ENCODE measurements around the gene SCFD2. TPM values are rescaled to one million over a fixed set of nuclear protein-coding genes. Genes with fewer than 3 reads are reported as not detected.

The SCFD2 gene
- polyA plus RNA-seq, 4 donors, result 2.2 to 8.4 (median 5.6) TPM

GRCh38 chr4:53075162-53075785, 290.6 kb downstream of the SCFD2 start:
- DNase-seq (no peak), FAIRE-seq (no peak)
- H3K4me1 ChIP-seq (ENCODE audit: control insufficient read depth in 3 of 3, insufficient read depth in 2 of 3, low read depth in 1 of 3, low read length in 2 of 3), result no peaks in the 10 kb centered on the region
- no peaks in the 10 kb centered on the region for H3K9me3 ChIP-seq (ENCODE audit: control insufficient read depth in 2 of 2, insufficient read depth in 1 of 2, low read depth in 1 of 2, low read length in 1 of 2)
- no peaks in the 10 kb centered on the region for H3K36me3 ChIP-seq (ENCODE audit: control insufficient read depth in 3 of 3, insufficient read depth in 2 of 3, low read depth in 1 of 3, low read length in 3 of 3)
- no peaks in the 10 kb centered on the region for H3K27me3 ChIP-seq (ENCODE audit: control insufficient read depth in 3 of 3, insufficient read depth in 3 of 3, low read length in 3 of 3)
- no peak overlapping the region for H3K27ac ChIP-seq (ENCODE audit: low read depth in 1 of 3, low read length in 2 of 3)
- WGBS, 3 donors, result 65 to 94% (median 75%) methylated on average over 1 of the region's 1 CpG
- H3K4me3 ChIP-seq (ENCODE audit: low read depth in 1 of 3, low read length in 3 of 3), result no peak overlapping the region

- WGBS, 3 donors, result 77 to 89% (median 79%) methylated on average over 3 of the region's 3 CpGs
Observed at GRCh38 chr4:53068755-53069330, 297.0 kb downstream of the SCFD2 start.

DNA sequence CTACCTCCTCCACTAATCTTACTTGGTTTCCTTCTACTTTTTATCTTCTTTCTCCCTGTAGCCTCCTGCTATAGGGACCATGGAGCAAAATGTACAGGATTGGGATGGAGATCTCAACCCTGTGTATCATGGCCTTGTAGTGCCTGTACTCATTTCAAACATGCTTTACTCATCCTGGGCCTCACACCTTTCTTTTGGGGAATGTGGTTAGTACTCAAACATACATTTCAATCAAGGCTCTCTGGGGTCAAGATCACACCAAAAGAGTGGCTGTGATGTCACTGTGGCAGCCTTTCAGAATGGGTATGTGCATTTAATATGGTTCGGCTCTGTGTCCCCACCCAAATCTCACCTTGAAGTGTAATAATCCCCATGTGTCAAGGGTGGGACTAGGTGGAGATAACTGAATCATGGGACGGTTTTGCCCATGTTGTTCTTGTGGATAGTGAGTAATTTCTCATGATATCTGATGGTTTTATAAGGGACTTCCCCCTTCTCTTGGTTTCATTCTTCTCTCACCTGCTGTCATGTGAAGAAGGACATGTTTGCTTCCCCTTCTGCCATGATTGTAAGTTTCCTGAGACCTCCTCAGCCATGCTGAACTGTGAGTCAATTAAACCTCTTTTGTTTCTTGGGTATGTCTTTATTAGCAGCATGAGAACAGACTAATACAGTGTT, 298.6 kb downstream of the SCFD2 start:
- H3K27me3 ChIP-seq (ENCODE audit: control insufficient read depth in 3 of 3, insufficient read depth in 3 of 3, low read length in 3 of 3), result no peaks in the 10 kb centered on the region
- WGBS, 3 donors, result 87 to 95% (median 90%) methylated on average over 2 of the region's 2 CpGs
- no peak for FAIRE-seq
- H3K4me3 ChIP-seq (ENCODE audit: low read depth in 1 of 3, low read length in 3 of 3), result no peak overlapping the region
- H3K9me3 ChIP-seq (ENCODE audit: control insufficient read depth in 2 of 2, insufficient read depth in 1 of 2, low read depth in 1 of 2, low read length in 1 of 2), result peaks cover 0 to 7% of the 10 kb centered on the region in 2 donors
- H3K4me1 ChIP-seq (ENCODE audit: control insufficient read depth in 3 of 3, insufficient read depth in 2 of 3, low read depth in 1 of 3, low read length in 2 of 3), result no peaks in the 10 kb centered on the region
- no peak overlapping the region for H3K27ac ChIP-seq (ENCODE audit: low read depth in 1 of 3, low read length in 2 of 3)
- DNase-seq, result no peak
- no peaks in the 10 kb centered on the region for H3K36me3 ChIP-seq (ENCODE audit: control insufficient read depth in 3 of 3, insufficient read depth in 2 of 3, low read depth in 1 of 3, low read length in 3 of 3)

More at GRCh38 chr4:53068755-53069330, 297.0 kb downstream of the SCFD2 start:
- Histone ChIP-seq H3K4me1 (ENCODE audit: control insufficient read depth in 3 of 3, insufficient read depth in 2 of 3, low read depth in 1 of 3, low read length in 2 of 3) (no peaks in the 10 kb centered on the region), H3K9me3 (ENCODE audit: control insufficient read depth in 2 of 2, insufficient read depth in 1 of 2, low read depth in 1 of 2, low read length in 1 of 2) (peaks cover 0 to 7% of the 10 kb centered on the region in 2 donors), H3K27me3 (ENCODE audit: control insufficient read depth in 3 of 3, insufficient read depth in 3 of 3, low read length in 3 of 3) (no peaks in the 10 kb centered on the region), H3K4me3 (ENCODE audit: low read depth in 1 of 3, low read length in 3 of 3) (no peak overlapping the region), H3K27ac (ENCODE audit: low read depth in 1 of 3, low read length in 2 of 3) (no peak overlapping the region), H3K36me3 (ENCODE audit: control insufficient read depth in 3 of 3, insufficient read depth in 2 of 3, low read depth in 1 of 3, low read length in 3 of 3) (no peaks in the 10 kb centered on the region)
- DNase-seq (no peak), FAIRE-seq (no peak)

GRCh38 chr4:53066155-53066554, 299.7 kb downstream of the SCFD2 start:
- no peaks in the 10 kb centered on the region for H3K4me1 ChIP-seq (ENCODE audit: control insufficient read depth in 3 of 3, insufficient read depth in 2 of 3, low read depth in 1 of 3, low read length in 2 of 3)
- WGBS, 3 donors, result 18 to 66% (median 41%) methylated on average over 1 of the region's 1 CpG
- FAIRE-seq (no peak), DNase-seq (peak; percentile 37 to 52)
- peaks cover 0 to 7% of the 10 kb centered on the region in 2 donors for H3K9me3 ChIP-seq (ENCODE audit: control insufficient read depth in 2 of 2, insufficient read depth in 1 of 2, low read depth in 1 of 2, low read length in 1 of 2)
- H3K4me3 ChIP-seq (ENCODE audit: low read depth in 1 of 3, low read length in 3 of 3), result no peak overlapping the region
- no peaks in the 10 kb centered on the region for H3K27me3 ChIP-seq (ENCODE audit: control insufficient read depth in 3 of 3, insufficient read depth in 3 of 3, low read length in 3 of 3)
- no peaks in the 10 kb centered on the region for H3K36me3 ChIP-seq (ENCODE audit: control insufficient read depth in 3 of 3, insufficient read depth in 2 of 3, low read depth in 1 of 3, low read length in 3 of 3)
- no peak overlapping the region for H3K27ac ChIP-seq (ENCODE audit: low read depth in 1 of 3, low read length in 2 of 3)

DNA sequence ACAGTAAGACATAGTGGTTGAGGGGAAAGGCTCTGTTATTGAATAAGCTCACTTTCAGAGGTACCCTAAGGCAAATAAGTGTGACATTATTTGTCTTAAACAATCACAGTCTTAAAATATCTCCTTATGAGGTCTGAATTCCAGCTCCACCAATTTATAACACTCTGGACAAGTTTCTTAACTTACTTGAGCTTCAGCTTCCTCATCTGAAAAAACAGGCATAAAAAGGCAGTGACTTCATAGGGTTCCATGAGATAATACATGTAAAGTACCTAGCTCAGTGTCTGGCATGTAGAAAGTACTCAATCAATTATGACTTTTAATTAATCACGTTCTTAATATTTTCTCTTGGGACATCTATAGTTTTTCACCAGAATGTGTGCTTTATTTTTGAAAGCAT, 301.3 kb downstream of the SCFD2 start:
- FAIRE-seq, result no peak
- no peaks in the 10 kb centered on the region for H3K27me3 ChIP-seq (ENCODE audit: control insufficient read depth in 3 of 3, insufficient read depth in 3 of 3, low read length in 3 of 3)
- DNase-seq, result no peak
- peaks cover 0 to 7% of the 10 kb centered on the region in 2 donors for H3K9me3 ChIP-seq (ENCODE audit: control insufficient read depth in 2 of 2, insufficient read depth in 1 of 2, low read depth in 1 of 2, low read length in 1 of 2)
- H3K27ac ChIP-seq (ENCODE audit: low read depth in 1 of 3, low read length in 2 of 3), result no peak overlapping the region
- no peaks in the 10 kb centered on the region for H3K36me3 ChIP-seq (ENCODE audit: control insufficient read depth in 3 of 3, insufficient read depth in 2 of 3, low read depth in 1 of 3, low read length in 3 of 3)
- 21 to 99% (median 82%) methylated on average over 1 of the region's 1 CpG for WGBS, 3 donors
- H3K4me1 ChIP-seq (ENCODE audit: control insufficient read depth in 3 of 3, insufficient read depth in 2 of 3, low read depth in 1 of 3, low read length in 2 of 3), result no peaks in the 10 kb centered on the region
- H3K4me3 ChIP-seq (ENCODE audit: low read depth in 1 of 3, low read length in 3 of 3), result no peak overlapping the region

GRCh38 chr4:53061091-53061850, 304.6 kb downstream of the SCFD2 start:
- no peaks in the 10 kb centered on the region for H3K27me3 ChIP-seq (ENCODE audit: control insufficient read depth in 3 of 3, insufficient read depth in 3 of 3, low read length in 3 of 3)
- FAIRE-seq, result no peak
- H3K27ac ChIP-seq (ENCODE audit: low read depth in 1 of 3, low read length in 2 of 3), result no peak overlapping the region
- DNase-seq, result no peak
- 94 to 96% (median 94%) methylated on average over 8 of the region's 8 CpGs for WGBS, 3 donors
- no peaks in the 10 kb centered on the region for H3K36me3 ChIP-seq (ENCODE audit: control insufficient read depth in 3 of 3, insufficient read depth in 2 of 3, low read depth in 1 of 3, low read length in 3 of 3)
- no peaks in the 10 kb centered on the region for H3K9me3 ChIP-seq (ENCODE audit: control insufficient read depth in 2 of 2, insufficient read depth in 1 of 2, low read depth in 1 of 2, low read length in 1 of 2)
- H3K4me1 ChIP-seq (ENCODE audit: control insufficient read depth in 3 of 3, insufficient read depth in 2 of 3, low read depth in 1 of 3, low read length in 2 of 3), result no peaks in the 10 kb centered on the region
- H3K4me3 ChIP-seq (ENCODE audit: low read depth in 1 of 3, low read length in 3 of 3), result no peak overlapping the region

DNA sequence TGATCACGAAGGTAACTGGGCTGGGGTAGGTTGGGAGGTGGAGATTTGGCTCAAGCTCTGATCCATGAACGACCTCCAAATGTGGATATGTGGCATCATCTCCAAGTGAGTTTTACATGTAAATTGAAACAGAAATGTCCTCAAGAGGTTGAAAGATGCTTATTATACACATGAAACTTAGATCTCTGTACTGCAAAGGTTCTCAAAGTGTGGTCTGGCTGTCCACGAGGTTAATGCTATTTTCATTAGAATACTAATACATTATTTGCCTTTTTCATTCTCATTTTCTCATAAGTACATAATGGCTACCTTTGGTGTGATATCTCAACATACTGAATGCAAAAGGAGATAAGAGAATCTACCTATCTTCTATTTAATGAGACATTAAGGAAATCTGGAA, 305.6 kb downstream of the SCFD2 start:
- DNase-seq (no peak), FAIRE-seq (no peak)
- Histone ChIP-seq H3K36me3 (ENCODE audit: control insufficient read depth in 3 of 3, insufficient read depth in 2 of 3, low read depth in 1 of 3, low read length in 3 of 3) (peaks cover 0 to 2% (median 0%) of the 10 kb centered on the region in 3 donors), H3K4me3 (ENCODE audit: low read depth in 1 of 3, low read length in 3 of 3) (no peak overlapping the region), H3K27me3 (ENCODE audit: control insufficient read depth in 3 of 3, insufficient read depth in 3 of 3, low read length in 3 of 3) (no peaks in the 10 kb centered on the region), H3K27ac (ENCODE audit: low read depth in 1 of 3, low read length in 2 of 3) (no peak overlapping the region), H3K4me1 (ENCODE audit: control insufficient read depth in 3 of 3, insufficient read depth in 2 of 3, low read depth in 1 of 3, low read length in 2 of 3) (no peaks in the 10 kb centered on the region), H3K9me3 (ENCODE audit: control insufficient read depth in 2 of 2, insufficient read depth in 1 of 2, low read depth in 1 of 2, low read length in 1 of 2) (no peaks in the 10 kb centered on the region)
- 65 to 82% (median 79%) methylated on average over 3 of the region's 3 CpGs for WGBS, 3 donors

- WGBS, 3 donors, result 89 to 94% (median 91%) methylated on average over 1 of the region's 1 CpG
- Histone ChIP-seq H3K27me3 (ENCODE audit: control insufficient read depth in 3 of 3, insufficient read depth in 3 of 3, low read length in 3 of 3) (no peaks in the 10 kb centered on the region), H3K9me3 (ENCODE audit: control insufficient read depth in 2 of 2, insufficient read depth in 1 of 2, low read depth in 1 of 2, low read length in 1 of 2) (no peaks in the 10 kb centered on the region), H3K27ac (ENCODE audit: low read depth in 1 of 3, low read length in 2 of 3) (no peak overlapping the region), H3K4me1 (ENCODE audit: control insufficient read depth in 3 of 3, insufficient read depth in 2 of 3, low read depth in 1 of 3, low read length in 2 of 3) (no peaks in the 10 kb centered on the region), H3K4me3 (ENCODE audit: low read depth in 1 of 3, low read length in 3 of 3) (no peak overlapping the region), H3K36me3 (ENCODE audit: control insufficient read depth in 3 of 3, insufficient read depth in 2 of 3, low read depth in 1 of 3, low read length in 3 of 3) (peaks cover 0 to 2% (median 0%) of the 10 kb centered on the region in 3 donors)
- FAIRE-seq (no peak), DNase-seq (no peak)
Observed at GRCh38 chr4:53059871-53060270, 306.0 kb downstream of the SCFD2 start.

Measured in small intestine (tissue), 7 donors.